ENCODE results near the gene IFNB1.

Gene IFNB1

DNA sequence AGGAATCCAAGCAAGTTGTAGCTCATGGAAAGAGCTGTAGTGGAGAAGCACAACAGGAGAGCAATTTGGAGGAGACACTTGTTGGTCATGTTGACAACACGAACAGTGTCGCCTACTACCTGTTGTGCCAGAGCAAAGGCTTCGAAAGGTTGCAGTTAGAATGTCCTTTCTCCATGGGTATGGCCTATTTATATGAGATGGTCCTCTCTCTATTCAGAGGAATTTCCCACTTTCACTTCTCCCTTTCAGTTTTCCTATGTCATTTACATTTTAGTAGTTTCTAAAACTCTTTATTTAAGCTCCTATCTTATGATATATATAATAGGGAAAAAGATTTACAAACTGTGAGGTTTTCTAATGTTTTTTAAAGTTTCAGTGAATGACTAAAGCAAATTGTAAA, at the start of gene IFNB1:
Gene IFNB1 (minus strand): TSS at position 162 of the 400 bp plus-strand sequence. CDS start 73 bp downstream, at position 89.
- no peak for DNase-seq (ENCODE audit: low read depth in 2 of 2)
- H3K4me3 ChIP-seq (replicated peaks in 1 of 2; ENCODE audit: low read depth in 2 of 2, low read length in 2 of 2) = no peak within 1 kb of the TSS
- TF ChIP-seq CTCF (IDR thresholded peaks at IDR 0.05; ENCODE audit: low read depth, low read length) = no peak

- no peak overlapping the region for H3K4me3 ChIP-seq (replicated peaks in 1 of 2; ENCODE audit: low read depth in 2 of 2, low read length in 2 of 2)
- DNase-seq (ENCODE audit: low read depth in 2 of 2) = no peak
- no peak for TF ChIP-seq CTCF (IDR thresholded peaks at IDR 0.05; ENCODE audit: low read depth, low read length)
Observed at GRCh38 chr9:21121595-21122251, 44.0 kb upstream of the IFNB1 start.

GRCh38 chr9:21121079-21121478, 43.3 kb upstream of the IFNB1 start:
- no peak for DNase-seq (ENCODE audit: low read depth in 2 of 2)
- no peak for TF ChIP-seq CTCF (IDR thresholded peaks at IDR 0.05; ENCODE audit: low read depth, low read length)
- H3K4me3 ChIP-seq (replicated peaks in 1 of 2; ENCODE audit: low read depth in 2 of 2, low read length in 2 of 2) = no peak overlapping the region

- H3K4me3 ChIP-seq (replicated peaks in 1 of 2; ENCODE audit: low read depth in 2 of 2, low read length in 2 of 2) = no peak overlapping the region
- DNase-seq (ENCODE audit: low read depth in 2 of 2) = peak; percentile 4 to 11
- TF ChIP-seq CTCF (IDR thresholded peaks at IDR 0.05; ENCODE audit: low read depth, low read length) = no peak
Observed at GRCh38 chr9:21119093-21119770, 41.5 kb upstream of the IFNB1 start.

DNA sequence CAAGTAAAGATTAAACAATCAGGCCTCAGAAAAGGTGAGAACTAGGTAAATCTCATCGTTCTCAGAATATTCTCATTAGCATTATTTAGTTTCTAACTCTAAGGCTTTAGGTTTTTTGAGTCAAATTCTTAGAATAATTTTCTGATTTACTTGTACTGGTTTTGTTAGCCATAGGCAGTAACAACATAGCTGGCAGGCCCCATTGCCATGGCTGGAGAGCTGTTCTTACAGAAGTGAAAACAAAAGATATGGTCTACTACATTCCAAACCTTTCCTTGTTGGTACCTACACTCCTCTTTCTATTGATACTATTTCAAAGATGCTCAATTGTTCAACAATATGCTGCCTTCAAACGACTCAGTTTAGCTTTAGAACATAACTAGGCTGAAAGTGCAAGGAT, 36.6 kb upstream of the IFNB1 start:
- DNase-seq (ENCODE audit: low read depth in 2 of 2) = no peak
- TF ChIP-seq CTCF (IDR thresholded peaks at IDR 0.05; ENCODE audit: low read depth, low read length) = no peak

DNA sequence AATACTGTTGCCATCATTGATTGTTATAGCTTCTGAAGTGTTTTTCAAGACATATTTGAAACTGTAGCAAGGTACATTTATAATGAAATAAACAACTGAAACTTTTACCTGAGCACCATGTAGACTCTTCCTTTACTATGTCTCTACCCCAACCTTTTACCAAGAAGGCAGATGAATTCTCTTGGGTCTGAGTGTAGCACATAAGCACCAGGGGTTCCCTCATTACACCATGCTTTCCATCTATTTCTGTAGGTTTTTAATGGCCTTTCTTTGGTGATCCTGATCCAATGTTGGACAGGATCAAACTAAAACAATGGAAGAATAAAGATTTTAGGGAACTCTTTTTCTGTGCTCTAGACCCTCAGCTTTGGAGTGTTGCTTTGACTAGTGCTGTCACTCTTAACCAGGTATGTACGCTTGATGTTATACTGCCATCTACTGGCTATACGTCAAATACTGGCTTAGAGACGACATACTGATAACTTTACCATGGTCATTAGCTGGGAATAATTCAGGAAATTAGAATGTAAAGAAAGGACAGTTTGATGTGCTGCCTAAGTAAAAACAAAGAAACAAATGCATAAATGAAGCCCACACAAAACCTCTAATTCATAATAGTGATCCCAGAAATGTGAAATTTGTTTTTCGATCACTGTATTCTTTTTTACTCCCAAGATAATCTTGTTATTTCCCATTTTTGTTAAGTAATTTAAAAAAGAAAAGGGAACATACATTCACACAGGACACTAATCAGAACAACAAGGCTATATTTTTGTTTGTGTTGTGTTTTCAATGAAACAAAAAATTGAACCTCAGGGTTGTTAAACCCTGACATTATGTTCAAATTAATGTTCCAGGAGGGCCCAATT, 33.2 kb upstream of the IFNB1 start:
- TF ChIP-seq CTCF (IDR thresholded peaks at IDR 0.05; ENCODE audit: low read depth, low read length) = peak; percentile 79
- H3K4me3 ChIP-seq (replicated peaks in 1 of 2; ENCODE audit: low read depth in 2 of 2, low read length in 2 of 2) = no peak overlapping the region
- DNase-seq (ENCODE audit: low read depth in 2 of 2) = peak; percentile 82 to 84

More for the DNA sequence above, 36.6 kb upstream of the IFNB1 start:
- no peak overlapping the region for H3K4me3 ChIP-seq (replicated peaks in 1 of 2; ENCODE audit: low read depth in 2 of 2, low read length in 2 of 2)
